ENCODE results near the gene CALM1. TPM values are rescaled to one million over a fixed set of nuclear protein-coding genes. Genes with fewer than 3 reads are reported as not detected.

The CALM1 gene
- total RNA-seq, 1 donor from 2014 or later: 634 TPM

DNA sequence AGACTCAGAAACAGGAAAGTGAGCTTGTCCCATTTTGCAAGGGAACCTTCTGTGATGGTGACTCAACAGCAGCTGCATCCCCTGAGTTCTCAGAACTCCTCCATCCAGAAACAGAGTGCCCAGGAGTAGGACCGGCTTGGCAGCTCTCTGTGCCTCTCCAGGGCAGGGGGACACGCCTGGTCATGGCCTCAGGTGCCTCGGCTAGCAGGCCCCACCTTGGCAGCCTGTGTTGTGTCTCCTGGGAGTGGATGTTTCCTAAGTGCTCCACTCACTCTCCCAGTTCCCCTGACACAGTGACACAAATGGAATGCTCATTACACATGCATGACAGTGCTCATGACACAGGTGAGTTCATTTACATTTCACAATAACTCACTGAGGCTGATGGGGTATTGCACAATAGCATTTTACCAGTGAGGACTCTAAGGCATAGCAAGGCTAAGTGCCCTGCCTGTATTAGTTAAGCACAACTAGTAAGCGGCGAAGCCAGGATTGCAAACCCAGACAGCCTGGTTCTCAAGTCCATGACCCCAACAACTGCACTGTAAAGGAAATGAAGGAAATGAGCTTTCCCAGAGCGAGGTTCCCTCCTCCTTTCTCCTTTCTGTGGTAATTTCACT is 47.4 kb downstream of the CALM1 start:
- no peak for DNase-seq (ENCODE audit: low spot score)
- TF ChIP-seq CTCF (IDR thresholded peaks at IDR 0.05; ENCODE audit: unreplicated experiment): no peak
- Mint-ChIP-seq H3K9me3 (ENCODE audit: unreplicated experiment) (peaks cover 7% of the 10 kb centered on the region), H3K36me3 (ENCODE audit: low read depth, unreplicated experiment) (peaks cover 9% of the 10 kb centered on the region), H3K4me3 (ENCODE audit: unreplicated experiment) (no peak overlapping the region), H3K27me3 (ENCODE audit: unreplicated experiment) (peaks cover 3% of the 10 kb centered on the region), H3K27ac (ENCODE audit: unreplicated experiment) (no peak overlapping the region), H3K4me1 (ENCODE audit: unreplicated experiment) (peaks cover 28% of the 10 kb centered on the region)

DNA sequence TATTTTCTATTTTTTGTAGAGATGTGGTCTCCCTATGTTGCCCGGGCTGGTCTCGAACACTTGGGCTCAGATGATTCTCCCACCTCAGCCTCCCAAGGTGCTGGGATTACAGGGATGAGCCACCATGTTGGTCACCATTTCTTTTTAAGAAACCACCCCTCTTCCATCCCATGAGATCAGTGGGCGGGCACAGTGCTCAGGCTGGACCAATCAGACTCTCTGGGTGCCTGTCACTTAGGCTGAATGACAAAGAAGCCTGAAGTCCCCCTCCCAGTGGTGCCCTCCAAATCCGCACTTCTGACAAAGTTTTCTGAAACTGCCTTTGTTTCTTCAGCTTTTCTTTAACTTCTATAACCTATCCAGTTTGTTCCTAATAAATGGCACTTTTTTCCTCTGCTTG is 48.2 kb downstream of the CALM1 start:
- Mint-ChIP-seq H3K4me3 (ENCODE audit: unreplicated experiment) (no peak overlapping the region), H3K27ac (ENCODE audit: unreplicated experiment) (no peak overlapping the region), H3K4me1 (ENCODE audit: unreplicated experiment) (peaks cover 29% of the 10 kb centered on the region), H3K27me3 (ENCODE audit: unreplicated experiment) (peaks cover 3% of the 10 kb centered on the region), H3K36me3 (ENCODE audit: low read depth, unreplicated experiment) (peaks cover 9% of the 10 kb centered on the region), H3K9me3 (ENCODE audit: unreplicated experiment) (peaks cover 7% of the 10 kb centered on the region)
- DNase-seq (ENCODE audit: low spot score): no peak
- no peak for TF ChIP-seq CTCF (IDR thresholded peaks at IDR 0.05; ENCODE audit: unreplicated experiment)

GRCh38 chr14:90446405-90446804 is 49.6 kb downstream of the CALM1 start:
- Mint-ChIP-seq H3K27ac (ENCODE audit: unreplicated experiment) (no peak overlapping the region), H3K9me3 (ENCODE audit: unreplicated experiment) (peaks cover 7% of the 10 kb centered on the region), H3K4me1 (ENCODE audit: unreplicated experiment) (peaks cover 25% of the 10 kb centered on the region), H3K4me3 (ENCODE audit: unreplicated experiment) (no peak overlapping the region), H3K36me3 (ENCODE audit: low read depth, unreplicated experiment) (peaks cover 9% of the 10 kb centered on the region), H3K27me3 (ENCODE audit: unreplicated experiment) (peaks cover 3% of the 10 kb centered on the region)
- no peak for DNase-seq (ENCODE audit: low spot score)
- TF ChIP-seq CTCF (IDR thresholded peaks at IDR 0.05; ENCODE audit: unreplicated experiment): no peak

DNA sequence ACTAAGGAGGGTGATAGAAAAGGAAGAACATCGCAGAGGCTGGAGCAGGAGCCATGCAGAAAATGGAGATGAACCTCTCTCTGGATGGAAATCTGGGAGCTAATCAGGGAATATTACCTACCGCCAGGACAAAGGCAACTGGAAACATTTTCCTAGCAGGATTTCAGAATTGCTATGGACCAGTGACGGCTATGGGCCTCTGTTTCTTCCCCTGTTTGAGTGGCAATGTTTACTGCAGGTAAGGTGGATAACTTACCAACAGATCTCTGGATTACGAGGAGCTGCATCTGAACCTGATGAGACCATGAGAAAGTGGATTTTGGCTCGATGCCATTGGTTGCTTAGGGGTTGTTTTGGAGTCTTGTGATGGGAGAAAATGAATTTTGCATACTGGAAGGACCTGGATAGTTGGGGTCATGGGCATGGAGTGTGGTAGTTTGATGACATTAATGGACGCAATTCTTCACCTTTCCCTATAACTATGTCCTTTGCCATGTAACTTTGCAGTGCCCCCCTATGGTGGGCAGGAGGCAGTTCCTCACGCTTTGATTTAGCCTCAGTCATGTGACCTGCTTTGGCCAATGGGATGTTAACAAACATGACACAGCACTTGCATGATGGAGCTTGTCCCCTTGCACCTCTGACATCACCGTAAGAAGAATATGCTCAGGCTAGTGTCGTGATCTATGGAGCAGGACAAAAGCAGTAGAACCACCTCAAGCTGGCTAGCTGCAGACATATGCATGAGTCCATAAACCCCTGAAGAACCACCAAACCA is 51.1 kb downstream of the CALM1 start:
- Mint-ChIP-seq H3K27ac (ENCODE audit: unreplicated experiment) (peak overlapping the region; percentile 37), H3K27me3 (ENCODE audit: unreplicated experiment) (peaks cover 10% of the 10 kb centered on the region), H3K9me3 (ENCODE audit: unreplicated experiment) (peaks cover 7% of the 10 kb centered on the region), H3K36me3 (ENCODE audit: low read depth, unreplicated experiment) (peaks cover 9% of the 10 kb centered on the region), H3K4me1 (ENCODE audit: unreplicated experiment) (peaks cover 35% of the 10 kb centered on the region), H3K4me3 (ENCODE audit: unreplicated experiment) (no peak overlapping the region)
- no peak for DNase-seq (ENCODE audit: low spot score)
- no peak for TF ChIP-seq CTCF (IDR thresholded peaks at IDR 0.05; ENCODE audit: unreplicated experiment)

- TF ChIP-seq CTCF (IDR thresholded peaks at IDR 0.05; ENCODE audit: unreplicated experiment): no peak
- H3K9me3 Mint-ChIP-seq (ENCODE audit: unreplicated experiment): peaks cover 7% of the 10 kb centered on the region
- H3K27me3 Mint-ChIP-seq (ENCODE audit: unreplicated experiment): peaks cover 7% of the 10 kb centered on the region
- peak overlapping the region; percentile 67 for H3K27ac Mint-ChIP-seq (ENCODE audit: unreplicated experiment)
- H3K4me1 Mint-ChIP-seq (ENCODE audit: unreplicated experiment): peaks cover 36% of the 10 kb centered on the region
- peaks cover 9% of the 10 kb centered on the region for H3K36me3 Mint-ChIP-seq (ENCODE audit: low read depth, unreplicated experiment)
- DNase-seq (ENCODE audit: low spot score): no peak
- H3K4me3 Mint-ChIP-seq (ENCODE audit: unreplicated experiment): no peak overlapping the region
Measured at GRCh38 chr14:90449411-90449810, 52.6 kb downstream of the CALM1 start.
